ENCODE measurements around the gene HPSE. TPM values are rescaled to one million over a fixed set of nuclear protein-coding genes. Genes with fewer than 3 reads are reported as not detected.

HPSE gene
- total and polyA plus RNA-seq, 2 of the 8 experiments (the other 6 are each of a cell fraction or from before 2014, with no cell fraction given) = 1.5 to 5.0 TPM

DNA sequence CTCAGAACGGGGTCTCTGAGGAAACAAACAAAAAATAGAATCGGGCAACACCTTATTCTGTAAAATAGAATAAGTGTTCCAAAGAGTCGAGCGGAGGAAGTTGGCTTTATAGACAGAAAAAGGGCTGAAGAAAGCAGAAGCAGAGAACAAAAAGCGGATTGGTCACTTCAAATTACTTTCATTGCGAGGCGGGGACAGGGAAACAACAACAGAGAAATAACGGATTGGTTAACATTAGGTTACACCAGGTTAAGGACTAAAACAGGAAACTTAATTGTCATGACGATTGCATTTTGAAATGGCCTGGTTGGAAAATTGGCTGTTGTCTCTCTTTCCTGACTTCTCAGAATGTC is 49.6 kb downstream of the HPSE start:
- no peak overlapping the region for H2BK15ac ChIP-seq (ENCODE audit: low read length)
- CTCF ChIA-PET (ENCODE audit: partially characterized antibody) = interaction anchor here (0.5 to 2.5 kb wide), 7 partner anchors 18 to 340 kb away, joined by 3 to 10 read pairs (median 5); no protein-coding TSS in a partner anchor
- H4K20me1 ChIP-seq (replicated peaks in 1 of 2; ENCODE audit: control insufficient read depth in 1 of 2, insufficient read depth in 2 of 2, low read length in 2 of 2) = no peaks in the 10 kb centered on the region
- H3K9ac ChIP-seq (replicated peaks in 1 of 4; ENCODE audit: extremely low read depth in 1 of 4, low read depth in 3 of 4, low read length in 3 of 4) = peak overlapping the region in 3 of 4 experiments; percentile 14 to 44 (median 20); a peak in 2 of 7 replicates
- H4K5ac ChIP-seq (ENCODE audit: insufficient read length, low read depth, low read length) = no peak overlapping the region
- H2BK20ac ChIP-seq (ENCODE audit: low read length) = no peak overlapping the region
- H2BK5ac ChIP-seq (ENCODE audit: low read depth, low read length) = no peak overlapping the region; the same call in 1 of the 2 replicates
- no peak overlapping the region for H4K8ac ChIP-seq (ENCODE audit: extremely low read depth, insufficient read depth, low read length)
- POLR2A ChIA-PET (ENCODE audit: partially characterized antibody) = interaction anchor here (0.7 to 1.5 kb wide), 8 partner anchors 13 to 272 kb away, joined by 3 to 6 read pairs (median 4); no protein-coding TSS in a partner anchor
- TF ChIP-seq SP4 (IDR thresholded peaks at IDR 0.05; ENCODE audit: low read length) (no peak), RBBP5 (IDR thresholded peaks at IDR 0.05; ENCODE audit: borderline replicate concordance, low read depth, low read length) (no peak), NANOG (IDR thresholded peaks at IDR 0.05; ENCODE audit: insufficient read depth, low read depth, low read length, poor library complexity, severe bottlenecking) (no peak), JUN (IDR thresholded peaks at IDR 0.05; ENCODE audit: low read depth, low read length) (no peak), BACH1 (IDR thresholded peaks at IDR 0.05; ENCODE audit: low read length) (no peak), CTBP2 (IDR thresholded peaks at IDR 0.05; ENCODE audit: borderline replicate concordance, insufficient read depth, insufficient read length, low read length) (no peak), TBP (IDR thresholded peaks at IDR 0.05; ENCODE audit: low read depth, low read length) (no peak), ZNF274 (IDR thresholded peaks at IDR 0.05; ENCODE audit: borderline replicate concordance, extremely low read depth, low read length) (no peak), KDM5A (IDR thresholded peaks at IDR 0.05; ENCODE audit: low read length) (no peak), CREB1 (IDR thresholded peaks at IDR 0.05) (no peak), TEAD4 (IDR thresholded peaks at IDR 0.05; ENCODE audit: low read depth, low read length) (no peak), RNF2 (IDR thresholded peaks at IDR 0.05; ENCODE audit: borderline replicate concordance, low read depth, low read length, missing control alignments, poor library complexity, severe bottlenecking) (no peak)
- TF ChIP-seq, protein P1, sequence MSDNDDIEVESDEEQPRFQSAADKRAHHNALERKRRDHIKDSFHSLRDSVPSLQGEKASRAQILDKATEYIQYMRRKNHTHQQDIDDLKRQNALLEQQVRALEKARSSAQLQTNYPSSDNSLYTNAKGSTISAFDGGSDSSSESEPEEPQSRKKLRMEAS (IDR thresholded peaks at IDR 0.05) = no peak
- DNase-seq (ENCODE audit: low read depth in 1 of 2, low spot score in 2 of 2) (no peak), FAIRE-seq (no peak)
- no peak overlapping the region for H2AK5ac ChIP-seq (ENCODE audit: low read depth, low read length)
- no peaks in the 10 kb centered on the region for H3K9me3 ChIP-seq (ENCODE audit: insufficient read depth in 2 of 2, low read depth in 1 of 2, low read length in 1 of 2)
- peaks cover 0 to 8% (median 4%) of the 10 kb centered on the region in 4 experiments; a peak in 6 of 7 replicates for H3K27me3 ChIP-seq (replicated peaks in 1 of 4; ENCODE audit: control insufficient read depth in 3 of 4, extremely low read depth in 1 of 4, insufficient read depth in 3 of 4, low read length in 3 of 4)
- H3K18ac ChIP-seq (ENCODE audit: extremely low read depth, low read length) = no peak overlapping the region
- no peak overlapping the region for H3K23ac ChIP-seq (ENCODE audit: insufficient read length)
- H3K23me2 ChIP-seq (ENCODE audit: low read depth, low read length) = 0 out of 2 replicates have a peak, but pooled peaks cover 3% of the 10 kb centered on the region
- peaks cover 0 to 8% of the 10 kb centered on the region in 2 experiments; a peak in 2 of 4 replicates for H3K79me2 ChIP-seq (ENCODE audit: control insufficient read depth in 1 of 2, insufficient read depth in 2 of 2, low read length in 2 of 2)
- peak overlapping the region; percentile 69 to 79 (median 74); a peak in 7 of 8 replicates for H3K4me3 ChIP-seq (ENCODE audit: extremely low read depth in 1 of 4, insufficient read depth in 2 of 4, low read depth in 3 of 4, low read length in 4 of 4)
- H2BK120ac ChIP-seq (replicated peaks; ENCODE audit: low read depth, low read length) = no peak overlapping the region
- H3K14ac ChIP-seq (ENCODE audit: insufficient read length) = no peak overlapping the region
- H3K4me1 ChIP-seq (replicated peaks in 1 of 4; ENCODE audit: control insufficient read depth in 3 of 4, insufficient read depth in 4 of 4, low read length in 3 of 4) = no peaks in the 10 kb centered on the region; a peak in 1 of 7 replicates
- H3K36me3 ChIP-seq (ENCODE audit: control insufficient read depth in 2 of 4, insufficient read depth in 4 of 4, low read length in 3 of 4) = no peaks in the 10 kb centered on the region
- H2AFZ ChIP-seq (ENCODE audit: low read length) = peak overlapping the region; percentile 84
- peak overlapping the region; percentile 75 to 86 for H3K4me2 ChIP-seq (ENCODE audit: insufficient read depth in 1 of 2, low read depth in 2 of 2, low read length in 2 of 2)
- no peak overlapping the region for H2BK12ac ChIP-seq (ENCODE audit: low read depth, low read length)
- H3K79me1 ChIP-seq (ENCODE audit: low read depth, low read length) = no peaks in the 10 kb centered on the region
- H3K27ac ChIP-seq (ENCODE audit: low read depth, low read length) = no peak overlapping the region
- WGBS, 2 experiments (ENCODE audit: extremely low coverage in 1 of 2, insufficient coverage in 1 of 2, insufficient read length in 1 of 2, insufficient replicate concordance in 2 of 2, low coverage in 1 of 2, low lambda C conversion rate in 2 of 2, missing lambda C conversion rate in 1 of 2) = 14% methylated on average over 9 of the region's 9 CpGs; no CpG with 5 or more reads in 1 of the 2 experiments
- no peak overlapping the region for H4K91ac ChIP-seq (replicated peaks; ENCODE audit: insufficient read length, low read length)
- no peak overlapping the region for H3K56ac ChIP-seq (replicated peaks; ENCODE audit: insufficient read length, low read depth, low read length)
- no peak overlapping the region for H3K4ac ChIP-seq (replicated peaks; ENCODE audit: insufficient read length, low read depth, low read length)
